Spleen (tissue), 7 donors: ENCODE results near the gene TLK2.

Experiments used
- POLR2A ChIP-seq, 3 donors: fragments of 450-650 bp; IDR thresholded peaks; one replicate each; pipeline ENCODE4 v1.5.1; 2017; ENCODE audit warnings: antibody characterized with exemption in 3 of 3, mild to moderate bottlenecking in 1 of 3
- TF ChIP-seq, protein P1 (sequence below), 11 experiments: fragments of 200-600 bp in 7 of 11; fragments of 450-650 bp in 4 of 11; sonication (generic) in 4 of 11; IDR thresholded peaks in 8 of 11; conservative IDR thresholded peaks in 3 of 11; 1 replicate in 7 of 11; 2 replicates in 4 of 11; pipeline versions ENCODE4 v1.4.0 to v1.8.0; 2016 to 2021; ENCODE audit warnings: antibody characterized with exemption in 11 of 11, inconsistent platforms in 4 of 11, mild to moderate bottlenecking in 1 of 11
- donor health status: DM: no; HTN: no; CAD: no; lungs with moderate emphysema.
- donor health status: DM: no; HTN: no; CAD: no.
- donor health status: DM: no; HTN: no; CAD: no.

DNA sequence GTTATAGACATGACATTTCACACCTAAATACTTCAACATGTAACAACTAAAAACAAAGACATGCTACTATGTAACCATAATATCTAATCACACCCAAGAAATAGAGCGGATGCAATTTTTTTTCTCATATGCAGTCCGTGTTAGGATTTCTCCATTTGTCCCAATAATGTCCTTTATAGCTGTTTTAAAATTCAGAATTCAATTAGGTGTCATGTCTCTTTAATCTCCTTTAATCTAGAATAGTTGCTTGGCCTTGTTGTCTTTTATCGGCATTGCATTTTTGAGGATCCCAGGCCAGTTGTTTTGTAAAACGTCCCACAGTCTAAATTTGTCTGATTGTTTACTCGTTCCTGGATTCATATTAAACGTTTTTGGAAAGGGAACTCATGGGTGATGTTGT, 163.3 kb downstream of the TLK2 start:
- TF ChIP-seq, protein P1, sequence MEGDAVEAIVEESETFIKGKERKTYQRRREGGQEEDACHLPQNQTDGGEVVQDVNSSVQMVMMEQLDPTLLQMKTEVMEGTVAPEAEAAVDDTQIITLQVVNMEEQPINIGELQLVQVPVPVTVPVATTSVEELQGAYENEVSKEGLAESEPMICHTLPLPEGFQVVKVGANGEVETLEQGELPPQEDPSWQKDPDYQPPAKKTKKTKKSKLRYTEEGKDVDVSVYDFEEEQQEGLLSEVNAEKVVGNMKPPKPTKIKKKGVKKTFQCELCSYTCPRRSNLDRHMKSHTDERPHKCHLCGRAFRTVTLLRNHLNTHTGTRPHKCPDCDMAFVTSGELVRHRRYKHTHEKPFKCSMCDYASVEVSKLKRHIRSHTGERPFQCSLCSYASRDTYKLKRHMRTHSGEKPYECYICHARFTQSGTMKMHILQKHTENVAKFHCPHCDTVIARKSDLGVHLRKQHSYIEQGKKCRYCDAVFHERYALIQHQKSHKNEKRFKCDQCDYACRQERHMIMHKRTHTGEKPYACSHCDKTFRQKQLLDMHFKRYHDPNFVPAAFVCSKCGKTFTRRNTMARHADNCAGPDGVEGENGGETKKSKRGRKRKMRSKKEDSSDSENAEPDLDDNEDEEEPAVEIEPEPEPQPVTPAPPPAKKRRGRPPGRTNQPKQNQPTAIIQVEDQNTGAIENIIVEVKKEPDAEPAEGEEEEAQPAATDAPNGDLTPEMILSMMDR (IDR thresholded peaks at IDR 0.05 in 8 of 11, conservative IDR thresholded peaks at IDR 0.05 in 3 of 11) = no peak
- no peak for TF ChIP-seq POLR2A (IDR thresholded peaks at IDR 0.05)
